GM12801 (cell line): ENCODE results near the gene CLPX.

Experiments
- CTCF ChIP-seq: IDR thresholded peaks from one replicate; pipeline ENCODE4 v1.5.1; 2011; ENCODE audit warnings: control low read depth; ENCODE audit not compliant: insufficient read length; ENCODE audit errors: extremely low read depth

The CLPX gene

GRCh38 chr15:65177901-65178300 is 7.2 kb downstream of the CLPX start:
- no peak for TF ChIP-seq CTCF

GRCh38 chr15:65176056-65176455 is 9.1 kb downstream of the CLPX start:
- no peak for TF ChIP-seq CTCF

GRCh38 chr15:65175511-65175910 is 9.6 kb downstream of the CLPX start:
- TF ChIP-seq CTCF, result no peak

GRCh38 chr15:65174509-65174908 is 10.6 kb downstream of the CLPX start:
- no peak for TF ChIP-seq CTCF

- no peak for TF ChIP-seq CTCF
These were observed 12.6 kb downstream of the CLPX start for GRCh38 chr15:65172531-65172930.

GRCh38 chr15:65171428-65171827 is 13.7 kb downstream of the CLPX start:
- TF ChIP-seq CTCF, result no peak

- no peak for TF ChIP-seq CTCF
These were observed 19.3 kb downstream of the CLPX start for GRCh38 chr15:65165875-65166274.

- TF ChIP-seq CTCF, result no peak
These were observed 21.0 kb downstream of the CLPX start for GRCh38 chr15:65164139-65164538.
